ENCODE measurements around the gene WDFY3.

WDFY3 gene

GRCh38 chr4:84799318-84799717, 167.2 kb downstream of the WDFY3 start:
- H3K4me3 ChIP-seq (ENCODE audit: low read depth, low read length), result no peak overlapping the region
- TF ChIP-seq, protein P1, sequence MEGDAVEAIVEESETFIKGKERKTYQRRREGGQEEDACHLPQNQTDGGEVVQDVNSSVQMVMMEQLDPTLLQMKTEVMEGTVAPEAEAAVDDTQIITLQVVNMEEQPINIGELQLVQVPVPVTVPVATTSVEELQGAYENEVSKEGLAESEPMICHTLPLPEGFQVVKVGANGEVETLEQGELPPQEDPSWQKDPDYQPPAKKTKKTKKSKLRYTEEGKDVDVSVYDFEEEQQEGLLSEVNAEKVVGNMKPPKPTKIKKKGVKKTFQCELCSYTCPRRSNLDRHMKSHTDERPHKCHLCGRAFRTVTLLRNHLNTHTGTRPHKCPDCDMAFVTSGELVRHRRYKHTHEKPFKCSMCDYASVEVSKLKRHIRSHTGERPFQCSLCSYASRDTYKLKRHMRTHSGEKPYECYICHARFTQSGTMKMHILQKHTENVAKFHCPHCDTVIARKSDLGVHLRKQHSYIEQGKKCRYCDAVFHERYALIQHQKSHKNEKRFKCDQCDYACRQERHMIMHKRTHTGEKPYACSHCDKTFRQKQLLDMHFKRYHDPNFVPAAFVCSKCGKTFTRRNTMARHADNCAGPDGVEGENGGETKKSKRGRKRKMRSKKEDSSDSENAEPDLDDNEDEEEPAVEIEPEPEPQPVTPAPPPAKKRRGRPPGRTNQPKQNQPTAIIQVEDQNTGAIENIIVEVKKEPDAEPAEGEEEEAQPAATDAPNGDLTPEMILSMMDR (IDR thresholded peaks at IDR 0.05; ENCODE audit: low read depth, low read length), result no peak

DNA sequence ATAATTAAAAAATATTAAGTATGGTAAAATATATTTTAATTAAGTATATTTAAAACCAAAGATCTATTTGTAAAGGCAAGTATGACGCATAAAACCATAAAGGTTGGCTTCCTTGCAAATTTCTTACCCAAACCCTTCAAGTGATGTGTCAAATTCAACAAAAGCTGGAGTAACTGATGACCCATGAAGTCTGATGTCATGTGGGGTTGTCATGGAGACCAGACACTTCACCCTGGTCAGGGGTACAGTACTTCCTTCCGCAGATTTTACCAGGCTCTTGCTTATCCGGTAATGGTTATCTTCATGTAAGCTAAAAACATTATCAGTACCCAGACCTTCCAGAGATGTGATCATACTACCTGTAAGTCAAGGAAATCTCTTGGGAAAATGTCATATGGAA, 170.1 kb downstream of the WDFY3 start:
- TF ChIP-seq, protein P1 (IDR thresholded peaks at IDR 0.05; ENCODE audit: low read depth, low read length), result no peak
- no peak overlapping the region for H3K4me3 ChIP-seq (ENCODE audit: low read depth, low read length)

DNA sequence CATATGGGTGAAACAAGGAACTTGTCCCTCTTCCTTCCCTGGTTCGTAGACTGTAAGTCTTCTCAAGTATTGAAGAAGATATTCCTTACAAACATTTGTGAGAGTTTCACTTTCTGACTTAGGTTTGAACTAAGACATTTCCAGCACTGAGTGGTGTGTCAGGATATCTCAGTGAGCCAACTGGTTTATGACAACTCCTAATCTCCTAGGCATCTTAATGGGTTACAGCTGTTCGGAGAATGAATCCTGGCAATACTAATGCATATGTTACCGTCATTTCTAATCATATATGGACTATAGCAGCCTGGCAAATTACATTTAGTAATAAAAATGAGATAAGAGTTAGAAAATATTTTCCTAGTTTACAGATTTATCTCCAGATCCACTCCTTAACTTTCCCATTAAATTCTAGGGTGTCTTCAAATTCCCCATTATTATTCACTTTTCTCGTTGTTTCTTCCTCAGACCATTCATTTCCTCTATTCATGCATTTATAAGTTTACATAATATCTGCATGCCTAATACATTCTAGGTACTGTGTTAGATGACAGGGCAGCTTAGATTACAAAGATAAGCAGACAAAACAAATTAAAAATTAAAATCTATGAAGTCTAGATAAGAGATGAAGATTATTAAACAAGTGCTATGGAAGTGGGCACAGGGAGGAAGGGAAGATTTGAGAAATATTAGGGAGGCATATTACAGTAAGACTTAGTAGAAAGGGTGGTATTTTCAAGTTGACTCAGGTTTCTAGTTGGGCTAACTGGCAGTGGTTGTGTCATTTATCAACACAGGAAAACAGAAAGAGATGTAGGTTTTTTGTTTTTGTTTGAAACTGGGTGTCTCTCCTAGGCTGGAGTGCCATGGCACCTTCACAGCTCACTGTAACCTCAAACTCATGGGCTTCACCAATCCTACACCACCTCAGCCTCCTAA, 173.9 kb downstream of the WDFY3 start:
- TF ChIP-seq, protein P1 (IDR thresholded peaks at IDR 0.05; ENCODE audit: low read depth, low read length), result no peak
- H3K4me3 ChIP-seq (ENCODE audit: low read depth, low read length), result no peak overlapping the region

DNA sequence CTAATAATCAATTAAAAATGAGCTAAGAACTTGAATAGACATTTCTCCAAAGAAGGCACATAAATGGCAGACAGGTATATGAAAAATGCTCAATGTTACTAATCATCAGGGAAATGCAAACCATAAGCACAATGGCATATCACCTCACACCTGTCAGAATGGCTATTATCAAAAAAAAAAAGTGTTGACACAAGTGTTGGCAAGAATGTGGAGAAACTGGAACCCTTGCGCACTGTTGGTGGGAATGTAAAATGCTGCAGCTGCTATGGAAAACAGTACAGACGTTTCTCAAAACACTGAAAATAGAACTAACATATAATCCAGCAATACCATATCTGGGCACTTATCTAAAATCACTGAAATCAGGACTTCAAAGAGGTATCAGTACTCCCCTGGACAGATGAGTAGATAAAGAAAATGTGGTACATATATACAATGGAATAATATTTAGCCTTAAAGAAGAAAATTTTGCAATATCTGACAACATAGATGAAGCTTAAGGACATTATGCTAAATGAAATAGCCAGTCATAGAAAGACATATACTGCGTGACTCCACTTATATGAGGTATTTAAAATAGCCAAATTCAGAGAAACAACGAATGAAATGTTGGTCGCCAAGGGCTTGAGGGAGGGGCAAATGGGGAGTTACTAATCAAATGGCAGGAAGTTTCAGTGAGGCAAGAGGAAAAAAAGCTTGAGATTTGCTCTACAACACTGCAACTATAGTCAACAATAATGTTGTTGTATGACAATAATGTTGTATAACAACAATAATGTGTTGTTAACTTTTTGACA, 175.5 kb downstream of the WDFY3 start:
- TF ChIP-seq, protein P1 (IDR thresholded peaks at IDR 0.05; ENCODE audit: low read depth, low read length), result no peak
- H3K4me3 ChIP-seq (ENCODE audit: low read depth, low read length), result no peak overlapping the region

GRCh38 chr4:84786478-84786877, 180.0 kb downstream of the WDFY3 start:
- no peak overlapping the region for H3K4me3 ChIP-seq (ENCODE audit: low read depth, low read length)
- TF ChIP-seq, protein P1 (IDR thresholded peaks at IDR 0.05; ENCODE audit: low read depth, low read length), result no peak

DNA sequence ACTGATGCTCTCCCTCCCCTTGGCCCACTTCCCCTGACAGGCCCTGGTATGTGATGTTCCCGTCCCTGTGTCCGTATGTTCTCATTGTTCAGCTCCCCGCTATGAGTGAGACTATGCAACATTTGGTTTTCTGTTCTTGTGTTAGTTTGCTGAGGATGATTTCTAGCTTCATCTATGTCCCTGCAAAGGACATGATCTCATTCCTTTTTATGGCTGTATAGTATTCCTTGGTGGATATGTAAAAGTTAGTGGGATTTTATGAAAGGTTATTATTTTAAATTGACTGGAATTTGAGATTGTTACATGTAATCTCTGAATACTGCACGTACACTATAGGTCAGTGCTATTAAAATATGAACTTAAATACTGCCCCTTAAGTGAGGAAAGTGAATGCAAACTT, 184.0 kb downstream of the WDFY3 start:
- no peak overlapping the region for H3K4me3 ChIP-seq (ENCODE audit: low read depth, low read length)
- TF ChIP-seq, protein P1 (IDR thresholded peaks at IDR 0.05; ENCODE audit: low read depth, low read length), result no peak

- H3K4me3 ChIP-seq (ENCODE audit: low read depth, low read length), result no peak overlapping the region
- TF ChIP-seq, protein P1 (IDR thresholded peaks at IDR 0.05; ENCODE audit: low read depth, low read length), result no peak
Observed at GRCh38 chr4:84780719-84781118, 185.8 kb downstream of the WDFY3 start.
